Activated naive CD4-positive, alpha-beta T cell treated with anti-CD3 and anti-CD28 coated beads, Interleukin-2, amount 10 ng/mL, durations not matched to agents 7 days and 5 days (primary cell): Measurements from ENCODE around the gene ARID3B.

Experiments
- CTCF ChIA-PET: fragments of 350-600 bp; sonication (Branson Sonifier 250); formaldehyde crosslinking; loops from one replicate; lab custom pipeline; 2021; ENCODE audit warnings: antibody characterized with exemption; lab: Charles Lee
- DNase-seq: peaks from one replicate; pipeline ENCODE4 v3.0.0-alpha.2; 2020
- H3K27ac Mint-ChIP-seq: one replicate; pipeline ENCODE4 v1.8.0; 2021; ENCODE audit warnings: mild to moderate bottlenecking, moderate library complexity, mixed read lengths
- H3K27me3 Mint-ChIP-seq: one replicate; pipeline ENCODE4 v1.8.0; 2021; ENCODE audit warnings: mild to moderate bottlenecking, mixed read lengths
- H3K36me3 Mint-ChIP-seq: one replicate; pipeline ENCODE4 v1.8.0; 2021; ENCODE audit warnings: mixed read lengths
- H3K4me1 Mint-ChIP-seq: one replicate; pipeline ENCODE4 v1.8.0; 2021; ENCODE audit warnings: mixed read lengths
- H3K4me3 Mint-ChIP-seq: one replicate; pipeline ENCODE4 v1.8.0; 2021; ENCODE audit warnings: mild to moderate bottlenecking, moderate library complexity, mixed read lengths
- H3K9me3 Mint-ChIP-seq: one replicate; pipeline ENCODE4 v1.8.0; 2021; ENCODE audit warnings: mixed read lengths

Gene ARID3B

GRCh38 chr15:74630284-74631086, 89.5 kb downstream of the ARID3B start:
- CTCF ChIA-PET = interaction anchor here (0.6 to 14.2 kb wide), 10 partner anchors 11 to 257 kb away, joined by 3 to 347 read pairs (median 4); partner anchors contain the start of gene CLK3
- no peak overlapping the region for H3K4me3 Mint-ChIP-seq
- H3K27me3 Mint-ChIP-seq = no peaks in the 10 kb centered on the region
- peak; percentile 10 for DNase-seq
- H3K36me3 Mint-ChIP-seq = peaks cover 51% of the 10 kb centered on the region
- peaks cover 26% of the 10 kb centered on the region for H3K4me1 Mint-ChIP-seq
- H3K9me3 Mint-ChIP-seq = no peaks in the 10 kb centered on the region
- H3K27ac Mint-ChIP-seq = peak overlapping the region; percentile 33

- Mint-ChIP-seq H3K4me1 (peaks cover 24% of the 10 kb centered on the region), H3K36me3 (peaks cover 50% of the 10 kb centered on the region), H3K27me3 (no peaks in the 10 kb centered on the region), H3K27ac (no peak overlapping the region), H3K9me3 (no peaks in the 10 kb centered on the region), H3K4me3 (no peak overlapping the region)
- CTCF ChIA-PET = interaction anchor here (1.0 to 14.2 kb wide), 9 partner anchors 10 to 258 kb away, joined by 3 to 347 read pairs (median 4); partner anchors contain the start of gene CLK3
- DNase-seq = peak; percentile 16
Observed at GRCh38 chr15:74631087-74631385, 90.0 kb downstream of the ARID3B start.

- H3K27me3 Mint-ChIP-seq = no peaks in the 10 kb centered on the region
- peak; percentile 19 for DNase-seq
- H3K27ac Mint-ChIP-seq = no peak overlapping the region
- H3K9me3 Mint-ChIP-seq = no peaks in the 10 kb centered on the region
- peaks cover 21% of the 10 kb centered on the region for H3K4me1 Mint-ChIP-seq
- peaks cover 50% of the 10 kb centered on the region for H3K36me3 Mint-ChIP-seq
- CTCF ChIA-PET = interaction anchor here (0.7 to 14.2 kb wide), 21 partner anchors 10 to 319 kb away, joined by 3 to 347 read pairs (median 4); partner anchors contain the start of gene CLK3
- no peak overlapping the region for H3K4me3 Mint-ChIP-seq
Observed at GRCh38 chr15:74631408-74631807, 90.4 kb downstream of the ARID3B start.

- peaks cover 45% of the 10 kb centered on the region for H3K36me3 Mint-ChIP-seq
Observed at GRCh38 chr15:74631935-74632560, 91.0 kb downstream of the ARID3B start.

GRCh38 chr15:74632601-74633000, 91.6 kb downstream of the ARID3B start:
- Mint-ChIP-seq H3K9me3 (no peaks in the 10 kb centered on the region), H3K4me1 (peaks cover 9% of the 10 kb centered on the region), H3K4me3 (no peak overlapping the region), H3K36me3 (peaks cover 40% of the 10 kb centered on the region), H3K27me3 (no peaks in the 10 kb centered on the region), H3K27ac (no peak overlapping the region)
- CTCF ChIA-PET = interaction anchor here (0.6 to 14.2 kb wide), 24 partner anchors 9 to 317 kb away, joined by 3 to 347 read pairs (median 4); partner anchors contain the start of gene CLK3
- DNase-seq = peak; percentile 15

More at GRCh38 chr15:74631935-74632560, 91.0 kb downstream of the ARID3B start:
- Mint-ChIP-seq H3K9me3 (no peaks in the 10 kb centered on the region), H3K4me1 (peaks cover 15% of the 10 kb centered on the region), H3K27me3 (no peaks in the 10 kb centered on the region), H3K27ac (no peak overlapping the region), H3K4me3 (no peak overlapping the region)
- CTCF ChIA-PET = interaction anchor here (0.6 to 14.2 kb wide), 27 partner anchors 9 to 319 kb away, joined by 3 to 347 read pairs (median 4); partner anchors contain the start of gene CLK3
- DNase-seq = peak; percentile 76

GRCh38 chr15:74633781-74634180, 92.8 kb downstream of the ARID3B start:
- H3K27ac Mint-ChIP-seq = no peak overlapping the region
- H3K9me3 Mint-ChIP-seq = no peaks in the 10 kb centered on the region
- CTCF ChIA-PET = interaction anchor here (0.7 to 14.2 kb wide), 19 partner anchors 8 to 316 kb away, joined by 3 to 347 read pairs (median 6); partner anchors contain the start of genes CLK3 and CYP1A1

GRCh38 chr15:74635228-74635627, 94.2 kb downstream of the ARID3B start:
- Mint-ChIP-seq H3K27me3 (no peaks in the 10 kb centered on the region), H3K9me3 (no peaks in the 10 kb centered on the region), H3K4me1 (peaks cover 4% of the 10 kb centered on the region), H3K27ac (no peak overlapping the region), H3K4me3 (no peak overlapping the region), H3K36me3 (peaks cover 38% of the 10 kb centered on the region)
- DNase-seq = peak; percentile 83
- CTCF ChIA-PET = interaction anchor here (0.7 to 14.2 kb wide), 24 partner anchors 13 to 314 kb away, joined by 3 to 347 read pairs (median 4); partner anchors contain the start of genes CLK3, CYP1A1 and CYP1A2

More at GRCh38 chr15:74633781-74634180, 92.8 kb downstream of the ARID3B start:
- H3K36me3 Mint-ChIP-seq = peaks cover 37% of the 10 kb centered on the region
- H3K4me1 Mint-ChIP-seq = peaks cover 4% of the 10 kb centered on the region
- no peak overlapping the region for H3K4me3 Mint-ChIP-seq
- peak; percentile 19 for DNase-seq
- H3K27me3 Mint-ChIP-seq = no peaks in the 10 kb centered on the region

- H3K36me3 Mint-ChIP-seq = peaks cover 43% of the 10 kb centered on the region
- no peaks in the 10 kb centered on the region for H3K9me3 Mint-ChIP-seq
- DNase-seq = no peak
- no peaks in the 10 kb centered on the region for H3K27me3 Mint-ChIP-seq
- no peak overlapping the region for H3K4me3 Mint-ChIP-seq
- H3K27ac Mint-ChIP-seq = no peak overlapping the region
- CTCF ChIA-PET = interaction anchor here (1.2 to 14.2 kb wide), 7 partner anchors 17 to 312 kb away, joined by 3 to 347 read pairs (median 18); partner anchors contain the start of gene CLK3
- H3K4me1 Mint-ChIP-seq = peaks cover 10% of the 10 kb centered on the region
Observed at GRCh38 chr15:74636984-74637383, 96.0 kb downstream of the ARID3B start.

GRCh38 chr15:74641151-74641550, 100.1 kb downstream of the ARID3B start:
- CTCF ChIA-PET = interaction anchor here (1.1 to 14.2 kb wide), 5 partner anchors 9 to 313 kb away, joined by 3 to 197 read pairs (median 29); partner anchors contain the start of gene CLK3
- DNase-seq = no peak
- Mint-ChIP-seq H3K36me3 (peaks cover 28% of the 10 kb centered on the region), H3K27me3 (no peaks in the 10 kb centered on the region), H3K4me1 (peaks cover 17% of the 10 kb centered on the region), H3K9me3 (no peaks in the 10 kb centered on the region), H3K27ac (no peak overlapping the region), H3K4me3 (no peak overlapping the region)

GRCh38 chr15:74642348-74642733, 101.3 kb downstream of the ARID3B start:
- no peak for DNase-seq
- CTCF ChIA-PET = interaction anchor here (1.0 to 14.2 kb wide), 5 partner anchors 10 to 151 kb away, joined by 3 to 197 read pairs (median 29); partner anchors contain the start of gene CLK3
- Mint-ChIP-seq H3K27ac (peak overlapping the region; percentile 4), H3K4me1 (peaks cover 17% of the 10 kb centered on the region), H3K9me3 (no peaks in the 10 kb centered on the region), H3K4me3 (no peak overlapping the region), H3K27me3 (no peaks in the 10 kb centered on the region), H3K36me3 (peaks cover 26% of the 10 kb centered on the region)

- H3K27ac Mint-ChIP-seq = no peak overlapping the region
- DNase-seq = no peak
- CTCF ChIA-PET = interaction anchor here (1.0 to 14.2 kb wide), 5 partner anchors 11 to 150 kb away, joined by 3 to 197 read pairs (median 29); partner anchors contain the start of gene CLK3
- H3K4me1 Mint-ChIP-seq = peaks cover 17% of the 10 kb centered on the region
- H3K9me3 Mint-ChIP-seq = no peaks in the 10 kb centered on the region
- no peaks in the 10 kb centered on the region for H3K27me3 Mint-ChIP-seq
- H3K4me3 Mint-ChIP-seq = no peak overlapping the region
- H3K36me3 Mint-ChIP-seq = peaks cover 23% of the 10 kb centered on the region
Observed at GRCh38 chr15:74642734-74643664, 102.0 kb downstream of the ARID3B start.

GRCh38 chr15:74643665-74644204, 102.7 kb downstream of the ARID3B start:
- no peaks in the 10 kb centered on the region for H3K9me3 Mint-ChIP-seq
- H3K27ac Mint-ChIP-seq = no peak overlapping the region
- no peak for DNase-seq
- peaks cover 20% of the 10 kb centered on the region for H3K36me3 Mint-ChIP-seq
- H3K4me3 Mint-ChIP-seq = no peak overlapping the region
- no peaks in the 10 kb centered on the region for H3K27me3 Mint-ChIP-seq
- CTCF ChIA-PET = interaction anchor here (3.5 kb wide), 1 partner anchor 126 kb away, joined by 31 read pairs; no protein-coding TSS in a partner anchor
- peaks cover 17% of the 10 kb centered on the region for H3K4me1 Mint-ChIP-seq

- CTCF ChIA-PET = interaction anchor here (0.6 to 2.6 kb wide), 4 partner anchors 122 to 654 kb away, joined by 3 to 6 read pairs (median 6); no protein-coding TSS in a partner anchor
- Mint-ChIP-seq H3K27me3 (no peaks in the 10 kb centered on the region), H3K9me3 (no peaks in the 10 kb centered on the region), H3K4me1 (peaks cover 16% of the 10 kb centered on the region), H3K27ac (no peak overlapping the region), H3K36me3 (peaks cover 5% of the 10 kb centered on the region), H3K4me3 (no peak overlapping the region)
- DNase-seq = no peak
Observed at GRCh38 chr15:74646480-74646879, 105.5 kb downstream of the ARID3B start.
